HCEC 1CT (cell line): ENCODE measurements around the gene GPR173.

ENCODE experiments used
- DNase-seq: peaks from one replicate; pipeline ENCODE4 v3.0.0-alpha.2; 2017

Gene GPR173

DNA sequence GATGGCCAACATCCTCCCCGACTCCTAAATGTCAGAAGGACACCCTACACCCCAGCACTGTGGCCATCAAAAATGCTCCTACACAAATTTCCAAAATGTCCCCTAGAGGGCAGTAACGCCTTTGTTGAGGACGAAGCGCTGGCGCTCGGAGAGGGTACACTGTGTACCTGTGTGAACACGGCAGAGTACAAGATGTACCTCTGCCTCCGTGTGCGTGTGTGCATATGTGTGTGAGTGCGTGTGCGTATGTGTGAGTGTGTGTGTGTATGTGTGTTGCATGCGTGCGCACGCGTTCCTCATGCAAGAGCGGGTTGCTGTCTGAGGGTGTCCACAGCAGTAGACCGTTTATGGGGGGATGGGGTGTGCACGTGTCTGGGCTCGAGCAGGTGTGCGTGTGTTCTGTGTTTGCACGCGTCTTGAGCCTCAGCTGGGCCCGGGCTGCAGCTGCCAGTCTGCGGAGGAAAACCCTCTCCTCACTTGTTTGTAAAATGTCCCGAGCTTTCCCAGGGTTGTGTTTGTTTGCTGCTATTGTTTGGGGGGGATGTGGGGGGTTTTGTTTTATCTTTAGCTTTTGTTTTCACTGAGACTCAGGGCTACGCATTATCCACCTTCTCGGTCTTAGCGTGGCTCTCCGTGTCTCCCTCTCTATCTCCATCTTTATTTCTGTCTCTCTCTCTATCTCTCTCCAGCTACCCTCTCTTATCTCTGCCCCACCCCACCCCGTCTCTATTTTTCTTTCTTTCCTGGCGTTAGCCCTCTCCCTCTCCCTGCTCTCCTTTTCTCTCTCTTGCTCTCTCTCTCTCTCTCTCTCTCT lies 23.2 kb downstream of the GPR173 start:
- peak; percentile 44 for DNase-seq

DNA sequence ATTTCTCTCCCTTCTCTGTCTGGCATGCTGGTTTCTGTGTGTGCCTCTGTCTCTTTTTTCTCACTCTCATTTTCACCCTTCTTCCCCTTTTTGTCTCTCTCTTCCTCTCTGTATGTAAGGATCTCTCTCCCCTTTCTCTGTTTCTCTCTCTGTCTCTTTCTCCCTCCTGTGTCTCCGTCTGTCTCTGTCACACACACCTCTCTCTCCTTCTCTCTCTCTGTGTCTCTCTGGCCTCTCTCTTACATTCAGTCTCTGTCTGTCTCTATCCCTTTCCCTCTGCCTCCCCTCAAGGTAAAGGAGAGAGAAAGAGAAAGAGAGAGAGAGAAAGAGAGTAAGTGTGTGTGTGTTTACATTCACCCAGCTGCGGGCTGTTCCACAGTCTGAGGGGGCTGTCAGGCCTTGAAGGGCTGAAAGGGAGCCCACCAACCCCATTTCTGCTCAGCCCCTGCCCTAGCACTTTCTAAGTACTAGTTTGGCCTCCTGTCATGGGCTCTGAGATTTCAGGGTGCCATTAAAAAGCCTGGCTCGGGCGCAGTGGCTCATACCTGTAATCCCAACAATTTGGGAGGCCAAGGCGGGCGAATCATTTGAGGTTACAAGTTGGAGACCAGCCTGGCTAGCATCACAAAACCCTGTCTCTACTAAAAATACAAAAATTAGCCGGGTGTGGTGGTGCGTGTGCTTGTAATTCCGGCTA lies 24.0 kb downstream of the GPR173 start:
- DNase-seq: no peak

DNA sequence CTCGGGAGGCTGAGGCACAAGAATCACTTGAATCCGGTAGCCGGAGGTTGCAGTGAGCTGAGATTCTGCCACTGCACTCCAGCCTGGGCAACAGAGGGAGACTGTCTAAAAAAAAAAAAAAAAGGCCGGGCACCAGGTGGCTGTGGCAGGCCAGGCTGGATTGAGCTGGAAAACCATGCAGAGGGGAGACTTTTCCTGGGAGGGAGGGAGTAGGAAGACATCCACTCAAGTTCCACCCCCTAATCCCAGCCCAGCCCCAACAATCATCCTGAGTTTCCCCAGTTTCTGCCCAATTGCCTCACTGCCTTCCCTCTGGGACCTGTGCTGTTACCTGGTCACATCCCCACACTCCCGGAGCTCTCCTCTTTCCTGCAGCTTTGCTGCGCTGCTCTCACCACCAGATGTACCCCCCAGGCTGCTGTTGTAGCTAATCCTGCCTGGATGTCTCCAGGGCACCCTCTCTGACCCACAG lies 24.6 kb downstream of the GPR173 start:
- no peak for DNase-seq

DNA sequence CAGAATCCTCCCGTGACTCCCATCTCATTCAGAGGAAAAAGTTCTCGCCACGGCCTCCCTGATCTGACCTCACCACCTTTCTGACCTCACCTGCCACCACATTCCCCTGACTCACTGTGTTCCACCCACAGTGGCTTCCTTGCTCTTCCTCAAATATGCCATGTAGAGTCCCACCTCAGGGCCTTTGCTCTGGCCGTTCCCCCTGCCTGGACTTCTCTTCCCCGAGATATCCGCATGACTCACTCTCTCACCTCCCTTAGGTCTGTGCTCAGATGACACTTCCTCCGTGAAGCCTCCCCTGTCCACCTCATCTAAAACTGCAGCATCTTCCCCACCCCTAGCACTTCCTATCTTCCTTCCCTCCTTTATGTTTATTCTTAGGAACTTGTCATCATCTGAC lies 26.4 kb downstream of the GPR173 start:
- no peak for DNase-seq

DNA sequence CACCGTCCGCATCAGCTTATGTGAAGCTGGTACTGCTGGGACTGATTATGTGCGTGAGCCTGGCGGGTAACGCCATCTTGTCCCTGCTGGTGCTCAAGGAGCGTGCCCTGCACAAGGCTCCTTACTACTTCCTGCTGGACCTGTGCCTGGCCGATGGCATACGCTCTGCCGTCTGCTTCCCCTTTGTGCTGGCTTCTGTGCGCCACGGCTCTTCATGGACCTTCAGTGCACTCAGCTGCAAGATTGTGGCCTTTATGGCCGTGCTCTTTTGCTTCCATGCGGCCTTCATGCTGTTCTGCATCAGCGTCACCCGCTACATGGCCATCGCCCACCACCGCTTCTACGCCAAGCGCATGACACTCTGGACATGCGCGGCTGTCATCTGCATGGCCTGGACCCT lies 28.1 kb downstream of the GPR173 start:
- no peak for DNase-seq

DNA sequence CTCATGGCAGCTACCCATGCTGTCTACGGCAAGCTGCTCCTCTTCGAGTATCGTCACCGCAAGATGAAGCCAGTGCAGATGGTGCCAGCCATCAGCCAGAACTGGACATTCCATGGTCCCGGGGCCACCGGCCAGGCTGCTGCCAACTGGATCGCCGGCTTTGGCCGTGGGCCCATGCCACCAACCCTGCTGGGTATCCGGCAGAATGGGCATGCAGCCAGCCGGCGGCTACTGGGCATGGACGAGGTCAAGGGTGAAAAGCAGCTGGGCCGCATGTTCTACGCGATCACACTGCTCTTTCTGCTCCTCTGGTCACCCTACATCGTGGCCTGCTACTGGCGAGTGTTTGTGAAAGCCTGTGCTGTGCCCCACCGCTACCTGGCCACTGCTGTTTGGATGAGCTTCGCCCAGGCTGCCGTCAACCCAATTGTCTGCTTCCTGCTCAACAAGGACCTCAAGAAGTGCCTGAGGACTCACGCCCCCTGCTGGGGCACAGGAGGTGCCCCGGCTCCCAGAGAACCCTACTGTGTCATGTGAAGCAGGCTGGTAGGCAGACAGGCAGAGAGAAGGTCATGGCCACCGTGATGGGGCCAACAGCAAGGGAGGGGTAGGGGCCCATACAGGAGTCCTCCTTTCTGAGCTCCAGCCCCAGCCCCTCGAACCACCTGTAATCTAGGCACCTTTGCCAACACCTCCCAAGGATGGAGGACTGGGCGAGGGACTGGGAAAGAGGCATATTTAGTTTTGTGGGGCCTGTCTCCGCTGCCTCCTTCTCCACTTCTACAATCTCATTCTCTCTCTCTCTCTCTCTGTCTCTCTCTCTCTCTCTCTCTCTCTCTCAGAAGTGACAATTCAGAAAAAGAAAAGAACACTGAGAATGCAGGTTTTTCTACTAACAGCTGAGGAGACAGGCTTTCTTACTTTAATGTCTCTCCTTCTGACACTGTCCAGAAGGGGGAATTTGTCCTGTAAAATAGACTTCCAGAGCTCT lies 28.9 kb downstream of the GPR173 start:
- DNase-seq: no peak

DNA sequence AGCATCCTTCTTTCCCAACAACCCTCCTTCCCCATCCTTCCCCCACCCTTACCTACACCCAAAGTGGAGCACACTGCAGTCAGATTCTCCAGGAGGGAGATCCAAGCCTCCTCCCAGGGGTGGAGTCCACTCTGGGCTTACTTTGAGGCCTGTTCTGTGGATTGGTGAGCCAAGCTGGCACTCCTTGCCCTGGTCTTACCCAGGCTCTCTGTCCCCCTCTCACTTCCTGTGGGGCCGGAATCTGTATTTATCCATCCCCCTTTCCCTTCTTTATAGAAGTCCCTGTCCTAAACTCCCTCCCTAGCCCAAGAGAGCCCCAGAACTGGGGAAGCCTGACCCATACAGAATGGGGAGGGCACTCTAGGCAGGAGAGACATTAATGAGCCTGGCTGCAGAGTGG lies 30.4 kb downstream of the GPR173 start:
- DNase-seq: no peak

DNA sequence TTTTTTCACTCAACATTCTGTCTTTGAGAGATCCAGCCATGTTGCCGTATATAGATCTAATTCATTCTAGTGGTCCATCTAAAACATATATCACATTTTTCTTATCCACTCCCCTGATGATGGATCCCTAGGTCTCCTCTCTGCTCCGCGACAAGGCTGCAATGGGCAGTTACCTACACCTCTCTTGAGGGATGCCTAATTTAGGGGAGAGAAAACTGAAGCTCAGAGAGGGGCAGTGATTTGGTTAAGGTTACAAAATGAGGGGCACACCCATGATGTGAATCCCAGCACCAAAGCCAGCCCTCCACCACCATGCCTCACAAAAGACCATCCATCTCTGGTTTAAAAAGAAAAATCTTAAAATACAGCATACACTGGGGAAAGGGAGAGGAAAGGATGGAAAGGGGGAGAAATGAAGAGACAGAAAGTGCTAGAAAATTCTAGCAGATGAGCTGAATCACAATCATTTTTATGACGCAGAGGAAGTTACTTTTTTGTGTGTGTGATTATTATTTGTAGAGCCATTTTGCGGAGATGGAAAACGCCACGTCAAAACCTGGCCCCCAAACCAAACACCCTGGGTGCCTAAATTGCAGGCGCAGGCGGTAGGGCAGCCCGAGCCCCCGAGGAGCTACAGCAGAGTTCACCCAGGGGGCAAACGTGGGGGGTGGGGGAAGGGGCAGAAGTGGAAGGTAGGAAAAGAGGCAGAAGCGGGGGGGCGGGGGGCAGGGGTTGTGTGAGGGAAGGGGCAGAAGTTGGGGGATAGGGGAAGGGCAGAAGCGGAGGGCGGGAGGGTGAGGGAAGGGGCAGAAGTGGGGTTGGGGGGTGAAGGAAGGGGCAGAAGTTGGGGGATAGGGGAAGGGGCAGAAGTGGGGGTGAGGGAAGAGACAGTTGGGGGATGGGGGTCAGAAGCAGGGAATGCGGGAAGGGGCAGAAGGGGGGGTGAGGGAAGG lies 32.3 kb downstream of the GPR173 start:
- peak; percentile 25 for DNase-seq

DNA sequence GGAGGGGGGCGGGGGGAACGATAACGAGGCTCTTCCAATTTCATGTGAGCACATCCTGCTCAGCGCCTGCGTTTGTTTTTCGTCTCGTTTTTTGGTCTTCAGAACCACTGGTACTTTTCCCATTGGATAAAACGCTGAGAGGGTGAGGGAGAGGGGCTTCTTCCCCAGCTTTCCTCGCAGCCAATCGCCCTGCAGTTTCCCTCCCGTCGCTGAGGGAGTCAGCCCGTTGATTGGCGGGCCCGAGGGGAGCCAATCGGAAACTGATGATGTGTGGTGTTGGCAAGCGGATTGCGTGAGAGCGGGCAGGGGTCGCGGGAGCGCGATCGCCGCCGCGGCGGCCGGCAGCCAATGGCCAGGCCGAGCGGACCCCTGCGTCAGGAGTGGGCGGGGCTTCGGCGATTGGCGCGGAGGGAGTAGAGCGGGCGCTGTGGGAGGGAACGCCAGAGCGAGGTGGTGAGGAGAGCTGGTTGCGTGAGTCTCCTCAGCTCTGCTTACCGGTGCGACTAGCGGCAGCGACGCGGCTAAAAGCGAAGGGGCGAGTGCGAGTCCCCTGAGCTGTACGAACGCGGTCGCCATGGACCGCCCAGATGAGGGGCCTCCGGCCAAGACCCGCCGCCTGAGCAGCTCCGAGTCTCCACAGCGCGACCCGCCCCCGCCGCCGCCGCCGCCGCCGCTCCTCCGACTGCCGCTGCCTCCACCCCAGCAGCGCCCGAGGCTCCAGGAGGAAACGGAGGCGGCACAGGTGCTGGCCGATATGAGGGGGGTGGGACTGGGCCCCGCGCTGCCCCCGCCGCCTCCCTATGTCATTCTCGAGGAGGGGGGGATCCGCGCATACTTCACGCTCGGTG lies 33.6 kb downstream of the GPR173 start, which contains the start of gene TSPYL2:
TSS of gene TSPYL2 (plus strand) at position 443 of the 848 bp plus-strand sequence. CDS start at position 575, 132 bp downstream.
- peak; percentile 89 for DNase-seq

DNA sequence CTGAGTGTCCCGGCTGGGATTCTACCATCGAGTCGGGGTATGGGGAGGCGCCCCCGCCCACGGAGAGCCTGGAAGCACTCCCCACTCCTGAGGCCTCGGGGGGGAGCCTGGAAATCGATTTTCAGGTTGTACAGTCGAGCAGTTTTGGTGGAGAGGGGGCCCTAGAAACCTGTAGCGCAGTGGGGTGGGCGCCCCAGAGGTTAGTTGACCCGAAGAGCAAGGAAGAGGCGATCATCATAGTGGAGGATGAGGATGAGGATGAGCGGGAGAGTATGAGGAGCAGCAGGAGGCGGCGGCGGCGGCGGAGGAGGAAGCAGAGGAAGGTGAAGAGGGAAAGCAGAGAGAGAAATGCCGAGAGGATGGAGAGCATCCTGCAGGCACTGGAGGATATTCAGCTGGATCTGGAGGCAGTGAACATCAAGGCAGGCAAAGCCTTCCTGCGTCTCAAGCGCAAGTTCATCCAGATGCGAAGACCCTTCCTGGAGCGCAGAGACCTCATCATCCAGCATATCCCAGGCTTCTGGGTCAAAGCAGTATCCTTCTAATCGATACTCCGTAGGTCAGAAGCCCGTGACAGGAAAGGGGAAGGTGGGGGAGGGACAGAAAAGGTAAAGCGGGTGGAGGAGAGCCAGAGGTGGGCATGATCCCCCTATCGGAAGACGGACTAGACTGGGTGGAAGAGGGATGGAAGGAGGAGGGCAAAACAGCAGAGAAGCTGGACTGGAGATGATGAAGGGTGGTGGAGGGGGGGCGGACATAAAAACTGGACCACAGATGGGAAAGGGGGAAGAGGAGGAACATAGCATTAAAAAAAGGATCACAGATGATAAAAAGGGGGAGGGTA lies 34.4 kb downstream of the GPR173 start:
- DNase-seq: no peak

DNA sequence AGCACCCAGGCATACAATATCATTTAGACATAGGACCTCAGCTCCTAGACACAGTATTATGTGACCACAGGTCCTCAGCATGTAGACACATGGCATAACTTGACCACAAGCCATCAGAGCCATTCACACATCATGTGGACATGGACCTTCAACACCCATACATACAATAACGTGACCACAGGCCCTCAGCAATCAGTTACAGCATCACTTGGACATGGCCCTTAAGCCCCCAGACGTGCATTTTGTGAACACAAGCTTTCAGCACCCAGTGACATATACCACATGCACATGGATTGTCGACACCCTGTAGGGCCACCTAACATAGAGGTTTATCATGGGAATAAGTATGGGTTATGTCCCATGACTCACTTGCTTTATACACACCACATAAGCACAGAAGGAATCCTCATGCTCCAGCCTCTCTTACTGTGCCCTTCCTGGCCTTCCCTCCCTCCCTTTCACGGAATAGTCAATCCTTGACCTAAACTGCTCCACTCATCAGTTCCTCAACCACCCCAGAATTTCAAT lies 35.5 kb downstream of the GPR173 start:
- no peak for DNase-seq

DNA sequence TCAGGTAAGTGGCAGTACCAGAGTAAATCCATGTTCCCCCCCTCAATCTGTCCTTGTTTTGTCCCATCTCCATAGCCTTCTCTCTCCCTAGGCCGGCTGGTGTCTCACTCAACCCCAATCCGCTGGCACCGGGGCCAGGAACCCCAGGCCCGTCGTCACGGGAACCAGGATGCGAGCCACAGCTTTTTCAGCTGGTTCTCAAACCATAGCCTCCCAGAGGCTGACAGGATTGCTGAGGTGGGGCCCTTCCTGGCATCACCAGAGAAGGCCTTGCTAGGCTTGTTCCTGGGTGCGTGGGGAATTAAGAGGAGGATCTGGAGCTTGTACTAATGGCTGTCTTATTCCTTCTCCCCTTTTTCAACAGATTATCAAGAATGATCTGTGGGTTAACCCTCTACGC lies 36.3 kb downstream of the GPR173 start:
- no peak for DNase-seq

DNA sequence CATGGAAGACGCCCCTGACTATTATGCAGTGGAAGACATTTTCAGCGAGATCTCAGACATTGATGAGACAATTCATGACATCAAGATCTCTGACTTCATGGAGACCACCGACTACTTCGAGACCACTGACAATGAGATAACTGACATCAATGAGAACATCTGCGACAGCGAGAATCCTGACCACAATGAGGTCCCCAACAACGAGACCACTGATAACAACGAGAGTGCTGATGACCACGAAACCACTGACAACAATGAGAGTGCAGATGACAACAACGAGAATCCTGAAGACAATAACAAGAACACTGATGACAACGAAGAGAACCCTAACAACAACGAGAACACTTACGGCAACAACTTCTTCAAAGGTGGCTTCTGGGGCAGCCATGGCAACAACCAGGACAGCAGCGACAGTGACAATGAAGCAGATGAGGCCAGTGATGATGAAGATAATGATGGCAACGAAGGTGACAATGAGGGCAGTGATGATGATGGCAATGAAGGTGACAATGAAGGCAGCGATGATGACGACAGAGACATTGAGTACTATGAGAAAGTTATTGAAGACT lies 37.2 kb downstream of the GPR173 start:
- no peak for DNase-seq

DNA sequence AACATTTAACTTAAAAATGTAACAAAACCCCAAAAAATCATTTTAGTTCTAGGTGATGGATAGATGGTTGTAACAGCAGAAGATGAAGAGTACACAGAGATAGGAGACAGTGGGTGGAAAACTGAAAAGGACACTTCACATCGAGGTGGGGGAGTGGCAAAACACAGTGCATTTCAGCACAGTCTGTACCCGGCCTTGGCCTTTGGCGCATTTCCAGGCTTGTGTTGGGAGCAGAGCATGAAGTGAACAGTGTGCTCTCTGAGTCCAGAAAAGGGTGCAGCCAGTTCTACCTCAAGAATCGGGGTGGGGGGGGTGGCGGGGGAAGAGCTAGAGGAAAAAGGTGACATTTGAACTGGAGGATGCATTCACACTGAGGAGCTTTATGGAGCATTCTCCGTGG lies 37.9 kb downstream of the GPR173 start:
- DNase-seq: no peak

DNA sequence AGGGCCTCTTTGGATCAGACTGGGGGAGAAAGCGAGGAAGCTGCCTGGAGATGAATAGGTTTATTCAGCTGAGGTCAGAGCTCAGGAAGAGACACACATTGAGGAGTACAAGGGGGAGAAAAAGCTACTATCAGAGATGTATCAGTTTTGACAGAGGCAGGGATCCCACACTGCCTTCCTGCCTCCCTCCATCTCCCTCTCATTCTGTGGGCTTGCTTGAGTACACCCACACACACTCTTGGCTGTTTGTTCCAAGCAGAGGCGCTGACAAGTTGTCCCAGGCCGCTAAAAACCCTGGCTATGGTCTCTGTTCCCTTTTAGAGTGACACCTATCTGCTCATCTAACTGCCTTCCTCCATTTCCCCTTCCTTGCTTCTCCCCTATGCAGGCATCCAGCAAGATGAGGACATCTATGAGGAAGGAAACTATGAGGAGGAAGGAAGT lies 38.8 kb downstream of the GPR173 start:
- no peak for DNase-seq

DNA sequence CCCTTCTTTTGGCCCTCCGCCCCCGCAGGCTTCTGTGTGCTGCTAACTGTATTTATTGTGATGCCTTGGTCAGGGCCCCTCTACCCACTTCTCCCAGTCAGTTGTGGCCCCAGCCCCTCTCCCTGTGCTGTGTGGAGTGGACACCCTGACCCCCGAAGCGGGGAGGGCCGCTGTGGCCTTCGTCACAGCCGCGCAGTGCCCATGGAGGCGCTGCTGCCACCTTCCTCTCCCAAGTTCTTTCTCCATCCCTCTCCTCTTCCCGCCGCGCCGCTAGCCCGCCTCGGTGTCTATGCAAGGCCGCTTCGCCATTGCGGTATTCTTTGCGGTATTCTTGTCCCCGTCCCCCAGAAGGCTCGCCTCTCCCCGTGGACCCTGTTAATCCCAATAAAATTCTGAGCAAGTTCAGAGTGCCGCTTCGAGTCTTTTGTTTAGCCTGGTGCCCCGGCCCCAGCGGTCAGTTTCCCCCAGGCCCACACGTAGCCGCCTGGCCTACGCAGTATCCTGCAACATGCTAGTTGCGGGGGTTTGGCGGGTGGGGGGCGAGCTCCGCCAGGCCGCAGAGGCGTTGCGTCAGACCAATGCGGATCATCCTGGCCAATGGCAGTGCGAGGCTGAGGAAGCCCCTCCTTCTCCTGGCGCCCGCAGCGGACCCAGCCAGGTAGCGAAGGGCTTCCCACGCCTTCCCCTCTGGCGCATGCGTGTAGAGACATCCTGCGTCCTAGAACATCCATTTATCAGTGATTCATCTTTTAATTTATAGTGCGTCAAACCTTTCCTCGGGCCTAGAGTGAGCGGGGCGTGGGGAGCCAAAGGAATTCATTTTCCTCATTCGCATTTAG lies 39.8 kb downstream of the GPR173 start:
- peak; percentile 32 for DNase-seq

DNA sequence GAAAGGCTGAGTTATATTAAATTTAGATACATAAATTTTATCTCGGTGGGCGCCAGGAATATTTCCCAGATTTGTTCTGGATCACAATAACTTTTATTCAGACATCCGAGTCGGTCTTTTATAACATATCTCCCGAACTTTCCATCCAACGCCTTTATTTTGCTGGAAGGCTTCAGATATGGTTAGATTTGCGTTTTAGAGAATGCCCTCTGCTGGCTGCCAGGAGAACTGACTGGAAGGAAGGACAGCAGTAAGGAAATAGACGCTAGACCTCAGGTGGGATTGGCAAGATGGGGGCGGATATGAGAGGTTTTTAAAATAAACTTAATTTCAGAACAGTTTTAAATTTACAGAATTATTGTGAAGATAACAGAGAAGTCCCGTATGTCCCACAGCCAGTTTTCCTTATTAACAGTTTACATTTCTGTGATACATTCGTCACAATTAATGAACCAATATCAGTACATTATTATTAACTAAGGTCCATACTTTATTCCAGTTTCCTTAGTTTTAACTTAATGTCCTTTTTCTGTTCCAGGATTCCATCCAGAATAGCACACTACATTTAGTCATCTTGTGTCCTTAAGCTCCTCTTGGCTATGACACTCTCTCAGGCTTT lies 40.7 kb downstream of the GPR173 start:
- peak; percentile 54 for DNase-seq

DNA sequence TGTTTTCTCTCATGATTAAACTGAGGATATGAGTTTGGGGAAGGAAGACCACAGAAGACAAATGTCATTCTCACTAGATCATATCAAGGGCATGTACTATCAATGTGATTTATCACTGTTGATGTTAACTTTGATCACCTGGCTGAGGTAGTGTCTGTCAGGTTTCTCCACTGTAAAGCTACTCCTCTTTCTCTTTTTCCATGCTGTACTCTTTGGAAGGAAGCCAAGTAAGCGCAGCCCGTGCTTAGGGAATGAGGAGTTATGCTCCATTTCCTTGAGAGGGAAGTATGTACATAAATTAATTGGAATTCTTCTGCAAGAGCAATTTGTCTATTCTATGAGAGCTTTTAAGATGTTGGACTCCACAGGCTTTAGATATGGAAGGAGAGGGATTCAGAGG lies 41.3 kb downstream of the GPR173 start:
- no peak for DNase-seq
